ENCODE data around the gene SIN3B.

GRCh38 chr19:16807549-16808284, 21.5 kb upstream of the SIN3B start:
- TF ChIP-seq EZH2 (IDR thresholded peaks at IDR 0.05; ENCODE audit: insufficient read depth, poor library complexity, severe bottlenecking) (no peak), EZH2phosphoT487 (IDR thresholded peaks at IDR 0.05; ENCODE audit: insufficient read depth, low read depth) (no peak)

Measured in GM23248 (cell line).